G401.6 (cell line): Measurements from ENCODE around the gene FIGN.

Experiments
- FAIRE-seq: peaks from 2 replicates; lab custom pipeline; 2012; peaks lifted over from hg19 to GRCh38; lab: Jason Lieb, UNC

The FIGN gene

GRCh38 chr2:163735685-163736432, at the start of gene FIGN:
TSS of gene FIGN (minus strand) at chr2:163736008. CDS start at chr2:163734927, 1,081 bp downstream.
- FAIRE-seq, result peak; percentile 92

DNA sequence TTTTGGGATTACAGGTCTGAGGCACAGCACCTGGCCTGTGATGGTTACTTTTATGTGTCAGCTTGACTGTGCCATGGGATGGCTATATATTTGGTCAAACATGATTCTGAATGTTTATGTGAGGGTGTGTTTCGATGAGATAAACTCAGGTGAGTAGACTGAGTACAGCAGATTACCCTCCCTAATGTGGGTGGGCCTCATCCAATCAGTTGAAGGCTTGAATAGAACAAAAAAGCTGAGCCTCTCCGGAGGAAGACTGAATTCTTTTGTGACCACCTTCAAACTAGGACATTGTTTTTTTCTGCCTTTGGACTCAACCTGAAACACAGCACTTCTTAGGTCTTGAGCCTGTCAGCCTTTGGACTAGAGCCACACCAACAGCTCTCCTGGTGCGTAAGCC, 49.4 kb upstream of the FIGN start:
- no peak for FAIRE-seq

DNA sequence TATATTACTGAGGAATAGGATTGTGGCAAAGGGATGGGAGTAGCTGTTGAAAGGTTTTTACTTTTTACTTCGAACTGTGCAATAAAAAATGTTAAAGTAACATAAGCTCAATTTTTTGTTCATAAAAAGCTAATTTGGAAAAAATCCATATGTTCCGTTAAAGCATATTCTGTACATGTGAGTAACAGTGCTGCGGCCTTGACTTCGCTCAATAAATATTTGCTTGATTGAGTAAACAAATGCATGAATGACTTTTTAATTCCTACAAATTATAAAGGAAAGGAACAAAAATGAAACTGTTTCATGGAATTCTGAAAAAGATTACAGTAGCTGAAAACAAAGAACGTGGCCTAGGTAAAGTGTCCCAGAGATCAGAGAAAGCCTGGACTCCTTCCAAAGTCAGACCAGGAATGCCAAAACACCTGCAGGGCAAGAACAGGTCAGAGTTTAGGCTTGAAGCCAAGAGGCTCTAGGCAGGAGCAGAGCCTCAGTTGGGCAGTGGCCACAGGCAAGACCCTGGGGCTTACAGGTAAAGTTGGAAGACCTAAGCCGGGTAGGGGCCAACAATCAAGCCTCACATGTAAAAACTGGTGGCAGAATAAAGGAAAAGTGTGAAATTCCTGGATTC, 44.3 kb upstream of the FIGN start:
- no peak for FAIRE-seq

DNA sequence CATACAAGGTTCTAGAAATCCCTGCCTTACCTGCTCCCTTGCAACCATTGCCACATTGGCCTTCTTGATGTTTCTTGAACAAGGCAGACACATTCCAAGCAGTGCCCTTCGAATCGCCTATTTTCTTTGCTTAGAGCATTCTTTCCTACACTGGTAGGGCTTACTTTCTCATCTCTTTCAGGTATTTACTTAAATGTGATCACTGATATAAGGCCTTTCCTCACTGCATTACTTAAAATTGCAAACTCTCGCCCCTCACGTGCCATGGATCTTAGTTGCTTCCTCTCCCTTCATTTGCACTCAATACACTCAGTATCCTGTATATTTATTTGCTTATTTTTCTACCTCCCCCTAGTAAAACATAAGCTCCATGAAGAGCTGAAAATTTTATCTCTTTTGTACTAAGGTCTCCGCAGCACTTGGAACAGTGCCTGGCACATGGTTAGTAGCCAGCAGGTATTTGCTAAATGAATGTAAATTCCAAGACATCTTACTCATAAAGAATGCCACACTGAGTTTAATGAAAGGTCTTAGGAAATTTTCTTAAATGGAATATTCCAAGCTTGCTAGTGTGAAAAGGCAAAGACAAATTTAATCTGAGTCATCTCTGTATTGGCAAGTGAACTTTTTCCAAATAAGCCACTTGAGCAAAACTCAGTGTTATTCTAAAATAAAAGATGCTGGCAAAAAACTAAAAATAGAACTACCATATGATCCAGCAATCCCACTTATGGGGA, 42.4 kb upstream of the FIGN start:
- FAIRE-seq, result peak; percentile 75

DNA sequence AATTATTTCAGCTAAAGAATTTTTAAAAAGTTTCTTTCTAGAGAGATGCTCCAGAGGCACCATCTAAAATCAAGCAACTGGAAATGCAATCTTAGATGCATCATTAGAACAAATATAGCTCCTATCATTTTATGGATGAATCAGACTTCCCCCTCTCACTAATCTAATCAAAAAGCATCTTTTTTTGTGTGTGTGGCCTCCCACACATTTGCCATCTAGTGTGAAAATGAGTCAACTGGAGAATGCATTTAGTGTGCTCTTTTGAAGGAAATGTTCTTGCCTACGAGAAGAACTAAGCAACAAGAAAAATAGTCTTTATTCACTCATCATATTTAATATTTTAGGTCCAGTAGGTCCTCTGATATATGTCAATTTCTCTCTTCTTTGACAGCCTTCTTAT, 39.5 kb upstream of the FIGN start:
- FAIRE-seq, result no peak

GRCh38 chr2:163774862-163775261, 39.1 kb upstream of the FIGN start:
- no peak for FAIRE-seq

DNA sequence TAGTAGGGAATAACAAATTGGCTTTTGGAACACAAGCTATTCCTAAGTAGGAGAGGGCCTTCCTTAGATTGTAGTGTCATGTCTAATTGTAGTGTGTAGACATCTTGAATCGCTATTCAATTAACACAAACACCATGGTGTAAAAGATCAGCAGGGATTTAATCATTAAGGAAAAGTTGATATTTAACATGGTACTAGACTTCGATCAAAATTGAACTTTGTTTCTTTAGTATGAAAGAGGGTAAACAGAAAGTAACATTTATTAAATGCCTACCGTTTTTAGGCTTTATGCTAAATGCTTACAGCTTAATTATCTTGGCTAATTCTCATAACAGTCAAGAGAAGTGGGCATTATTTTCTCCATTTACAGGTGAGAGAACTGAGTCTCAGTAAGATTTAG, 37.5 kb upstream of the FIGN start:
- no peak for FAIRE-seq

GRCh38 chr2:163771596-163771995, 35.8 kb upstream of the FIGN start:
- FAIRE-seq, result no peak

GRCh38 chr2:163768881-163769695, 33.3 kb upstream of the FIGN start:
- no peak for FAIRE-seq

- no peak for FAIRE-seq
Observed at GRCh38 chr2:163767097-163767496, 31.3 kb upstream of the FIGN start.

DNA sequence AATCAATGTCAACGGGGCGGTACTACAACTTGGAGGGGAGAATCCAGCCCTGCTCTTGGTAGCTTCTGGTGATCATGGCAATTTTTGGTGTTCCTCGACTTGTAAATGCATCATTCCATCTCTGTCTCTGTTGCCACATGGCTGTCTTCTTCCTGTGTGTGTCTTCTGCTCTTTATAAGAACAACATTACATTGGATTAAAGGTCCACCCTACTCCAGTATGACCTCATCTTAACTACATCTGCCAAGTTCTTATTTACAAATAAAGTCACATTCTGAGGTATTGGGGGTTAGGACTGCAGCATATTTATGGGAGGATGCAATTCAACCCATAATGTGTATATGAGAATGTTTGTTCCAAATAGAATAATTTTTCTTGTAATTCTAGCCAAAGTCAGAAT, 28.8 kb upstream of the FIGN start:
- no peak for FAIRE-seq

DNA sequence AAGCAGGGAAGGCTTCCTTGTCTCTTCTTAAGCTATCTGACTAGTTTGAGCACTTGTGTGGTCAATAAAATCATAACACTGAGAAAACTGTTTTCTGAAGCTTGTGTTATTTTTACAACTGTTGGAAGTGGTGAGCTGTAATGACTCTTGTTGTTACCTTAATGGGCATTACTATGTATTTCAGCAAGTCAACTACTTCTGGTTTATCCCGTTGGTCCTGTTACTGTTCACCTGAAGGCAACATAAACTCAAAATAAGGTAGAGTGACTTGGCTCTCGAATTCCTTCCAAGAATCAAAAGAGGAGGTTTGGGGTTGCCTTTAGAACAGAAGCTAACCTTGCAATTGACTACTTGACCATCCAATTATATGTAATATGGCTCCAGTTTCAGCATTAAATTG, 23.2 kb upstream of the FIGN start:
- no peak for FAIRE-seq

DNA sequence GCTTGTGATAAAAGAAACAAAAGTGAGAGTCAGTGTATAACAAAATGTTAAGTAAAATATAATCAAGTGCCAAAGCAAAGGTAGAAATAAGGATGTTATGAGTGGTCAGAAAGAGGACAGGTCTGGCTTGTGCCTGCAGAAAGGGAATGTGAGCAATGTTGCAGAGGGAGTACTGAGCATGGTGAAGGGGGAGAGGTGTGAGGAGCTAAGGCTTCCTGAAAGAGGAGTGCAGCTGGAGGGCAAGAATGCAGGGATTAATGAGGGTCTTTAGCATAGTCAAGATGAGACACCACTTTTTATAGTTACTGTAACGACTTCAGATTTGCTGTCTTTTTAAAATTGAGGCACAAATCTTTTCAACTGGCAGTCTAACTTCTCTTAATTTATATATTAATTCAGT, 22.0 kb upstream of the FIGN start:
- FAIRE-seq, result no peak

DNA sequence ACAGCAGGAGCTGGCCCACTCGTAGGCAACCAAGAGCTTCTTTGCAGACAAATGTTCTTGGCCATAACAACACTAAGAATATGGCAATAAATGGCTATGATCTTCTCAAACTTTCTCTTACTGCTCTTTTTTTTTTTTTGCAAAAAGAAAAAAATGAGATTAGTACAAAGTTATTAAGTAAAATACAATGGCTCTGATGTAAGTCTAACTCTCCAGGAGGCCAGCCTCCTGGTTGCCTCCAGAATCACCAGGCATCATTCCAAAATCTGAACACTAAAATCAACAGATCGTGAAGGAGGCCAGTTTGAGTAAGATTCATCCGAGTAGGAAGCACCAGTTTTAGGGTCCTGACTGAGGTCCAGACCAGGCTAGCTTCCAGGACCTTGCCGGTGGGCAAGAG, 20.8 kb upstream of the FIGN start:
- no peak for FAIRE-seq

GRCh38 chr2:163755366-163755765, 19.6 kb upstream of the FIGN start:
- FAIRE-seq, result no peak

- FAIRE-seq, result no peak
Observed at GRCh38 chr2:163753726-163754125, 17.9 kb upstream of the FIGN start.

GRCh38 chr2:163752267-163752666, 16.5 kb upstream of the FIGN start:
- no peak for FAIRE-seq

DNA sequence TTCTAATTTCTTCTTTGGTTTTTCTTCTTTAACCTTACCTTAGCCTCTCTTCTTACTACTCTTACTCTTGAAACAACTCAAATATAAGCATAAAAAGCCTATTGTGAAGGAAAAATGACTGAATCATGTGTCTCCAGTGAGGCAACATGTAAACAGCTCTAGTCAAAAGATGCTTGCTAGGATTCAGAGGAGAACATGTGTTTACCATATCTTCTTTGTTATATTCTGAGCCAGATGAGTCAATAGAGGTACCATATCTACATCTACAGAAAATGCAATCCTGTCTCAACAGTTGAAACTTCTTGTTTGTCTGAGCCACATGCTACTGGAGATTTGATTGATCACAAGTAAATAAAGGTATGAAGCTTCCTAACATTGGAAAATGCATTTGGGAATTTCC, 15.9 kb upstream of the FIGN start:
- no peak for FAIRE-seq

DNA sequence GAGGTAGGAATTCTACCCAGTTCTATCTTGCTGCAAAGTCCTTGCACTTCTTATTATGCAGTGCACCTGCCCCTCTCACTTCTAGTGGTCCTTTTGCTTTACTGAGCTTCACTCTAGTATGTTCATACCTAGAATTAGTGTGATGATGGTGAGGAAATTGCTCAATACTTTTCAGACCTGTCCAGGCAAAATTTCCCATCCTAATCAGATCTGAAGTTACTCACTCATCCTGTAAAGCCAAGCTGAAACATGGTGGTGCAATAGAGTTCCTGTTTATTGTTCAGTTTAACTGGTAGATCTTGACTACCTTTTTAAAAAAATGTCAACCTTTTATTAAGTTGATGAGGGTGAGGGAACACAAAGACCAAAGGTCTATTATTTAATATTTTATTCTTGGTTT, 12.6 kb upstream of the FIGN start:
- FAIRE-seq, result no peak

DNA sequence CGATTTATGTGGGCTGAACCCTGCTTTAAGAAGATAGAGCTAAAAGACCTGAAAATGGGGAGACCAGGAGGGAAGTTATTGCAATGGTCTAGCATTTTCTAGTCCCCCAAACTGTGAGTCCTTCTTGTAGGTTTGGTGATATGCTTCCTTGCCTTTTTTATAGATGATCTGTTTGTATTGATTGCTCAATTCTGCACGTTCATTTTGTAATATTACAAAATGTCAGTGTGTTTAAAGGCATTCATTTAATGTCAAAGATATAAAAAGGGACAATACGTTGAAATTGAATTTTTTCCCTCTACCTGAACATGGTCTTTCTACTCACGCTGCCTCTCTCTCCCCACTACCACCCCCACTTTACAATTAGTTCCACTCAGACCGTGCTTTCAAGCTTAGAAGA, 5.6 kb upstream of the FIGN start:
- no peak for FAIRE-seq

- FAIRE-seq, result no peak
Observed at GRCh38 chr2:163737563-163737962, 1.8 kb upstream of the FIGN start.

DNA sequence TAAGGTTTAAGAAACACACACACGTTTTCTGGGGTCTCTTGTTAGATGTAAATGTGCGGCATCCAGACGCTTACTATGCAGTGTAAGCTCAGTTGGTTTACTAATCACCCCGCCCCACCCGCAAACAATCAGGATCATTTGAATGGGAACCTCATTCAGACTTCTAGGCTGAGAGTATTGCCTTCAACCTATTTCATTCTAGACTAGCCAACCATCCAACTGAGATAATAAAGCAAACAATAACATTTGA, 1.3 kb upstream of the FIGN start:
- FAIRE-seq, result no peak
